Effector CD4-positive, alpha-beta T cell (primary cell): ENCODE data around the gene PFDN1.
"Not testable (repeated sequence)": the region's sequence is repeated elsewhere in the genome, so short reads cannot be mapped to it uniquely, and the experiment has no call there.

Experiments
- DNase-seq: peaks from one replicate; pipeline ENCODE4 v3.0.0-alpha.2; 2020

The PFDN1 gene

DNA sequence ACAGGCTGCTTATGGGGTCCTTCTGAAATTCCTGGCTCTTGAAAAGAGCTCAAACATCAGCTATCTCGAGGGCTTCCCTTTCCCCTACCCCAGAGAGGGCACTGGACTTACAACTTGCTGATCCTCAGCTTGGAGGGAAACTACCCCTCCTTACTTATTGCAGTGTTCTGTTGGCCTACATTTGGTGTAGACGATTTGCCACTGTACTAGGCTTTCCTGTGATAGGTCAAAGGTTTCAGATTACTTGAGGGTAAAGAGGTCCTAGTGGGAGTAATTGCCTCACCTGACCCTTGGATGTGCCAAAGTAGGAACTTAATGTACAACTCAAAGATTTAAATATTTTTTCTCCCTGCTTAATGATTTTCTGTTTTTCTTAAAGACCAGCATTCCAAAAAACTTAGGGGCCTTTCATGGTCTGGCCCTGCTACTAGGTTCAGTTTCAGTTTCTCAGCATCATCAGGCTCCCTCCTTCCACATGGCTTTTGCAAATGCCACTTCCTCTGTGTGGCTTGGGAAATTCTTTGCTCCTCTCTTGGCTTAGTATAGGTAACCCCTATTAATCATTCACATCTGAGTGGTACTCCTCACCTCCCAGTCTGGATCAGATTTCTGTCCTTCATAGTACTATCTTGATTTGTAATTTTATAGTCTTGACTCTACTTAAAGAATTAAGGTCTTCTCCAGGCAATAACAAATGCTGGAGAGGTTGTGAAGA is 95.5 kb downstream of the PFDN1 start:
- DNase-seq, result no peak

DNA sequence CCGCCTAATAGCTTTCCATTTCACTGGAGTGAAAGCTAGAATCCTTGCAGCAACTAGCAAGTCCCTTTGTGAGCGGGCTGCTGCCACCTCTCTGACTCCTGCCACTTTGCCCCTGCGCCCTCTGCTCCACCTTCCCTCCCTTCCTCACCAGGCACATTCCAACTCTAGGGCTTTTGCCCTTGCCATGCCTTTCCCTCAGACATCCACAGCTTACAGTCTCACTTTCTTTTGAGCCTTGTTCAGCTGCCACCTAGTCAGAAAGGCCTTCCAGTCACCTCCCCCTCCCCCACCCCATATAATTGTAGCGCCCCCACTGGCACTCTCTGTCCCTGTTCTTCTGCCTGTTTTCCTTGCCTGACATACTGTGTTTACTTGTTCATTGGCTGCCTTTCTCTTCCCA is 96.9 kb downstream of the PFDN1 start:
- DNase-seq, result no peak

DNA sequence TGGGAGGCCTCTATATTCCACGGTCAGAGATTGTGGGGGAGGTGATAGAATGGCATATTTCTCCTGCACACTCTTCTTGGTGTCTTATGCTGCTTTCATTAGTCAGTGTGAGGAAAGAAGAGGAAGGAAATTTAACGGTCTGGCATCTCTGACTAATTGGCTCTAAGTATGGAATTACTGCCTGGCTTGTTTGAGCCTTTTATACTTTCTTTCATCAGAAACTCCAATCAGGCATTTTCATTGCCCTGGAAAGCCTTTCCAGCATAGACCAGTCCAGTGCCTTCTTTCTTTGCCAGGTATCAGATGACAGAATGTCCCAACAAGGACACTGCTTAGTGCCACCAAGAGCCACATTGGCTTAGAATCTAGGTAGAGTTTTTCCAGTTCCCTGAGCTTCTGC is 97.7 kb downstream of the PFDN1 start:
- no peak for DNase-seq

DNA sequence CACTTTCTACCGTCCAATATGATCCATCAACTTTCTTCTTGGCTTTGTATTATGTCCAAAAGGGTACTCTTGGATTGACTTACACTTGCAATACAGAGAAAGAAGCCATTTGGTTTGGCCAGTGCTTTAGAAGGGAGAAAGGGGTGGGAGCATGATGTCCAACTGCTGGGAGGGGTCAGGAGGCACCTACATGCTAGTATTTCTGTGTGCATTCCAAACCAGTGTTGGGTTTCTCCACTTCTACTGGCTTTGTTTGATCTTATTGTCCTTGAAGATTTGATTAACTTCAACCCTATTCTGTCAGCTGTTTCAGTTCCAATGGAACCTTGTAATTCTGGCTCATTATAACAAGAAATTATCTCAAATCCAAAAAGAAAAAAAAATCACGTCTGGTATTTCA is 100.3 kb downstream of the PFDN1 start:
- DNase-seq, result no peak

DNA sequence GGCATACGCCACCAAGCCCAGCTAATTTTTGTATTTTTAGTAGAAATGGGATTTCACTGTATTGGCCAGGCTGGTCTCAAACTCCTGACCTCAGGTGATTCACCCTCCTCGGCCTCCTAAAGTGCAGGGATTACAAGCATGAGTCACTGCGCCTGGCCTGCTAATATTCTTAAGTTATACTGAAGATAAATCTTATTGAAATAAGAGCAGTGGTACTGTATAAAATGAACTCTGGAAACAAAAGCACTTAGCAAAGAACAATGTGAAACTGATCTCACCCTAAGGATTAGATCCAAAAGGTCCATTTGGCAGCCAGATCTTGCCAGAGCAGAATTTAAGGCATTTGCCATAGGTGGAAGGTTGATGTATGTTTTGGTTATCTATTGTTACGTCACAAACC is 100.8 kb downstream of the PFDN1 start:
- DNase-seq, result no peak

DNA sequence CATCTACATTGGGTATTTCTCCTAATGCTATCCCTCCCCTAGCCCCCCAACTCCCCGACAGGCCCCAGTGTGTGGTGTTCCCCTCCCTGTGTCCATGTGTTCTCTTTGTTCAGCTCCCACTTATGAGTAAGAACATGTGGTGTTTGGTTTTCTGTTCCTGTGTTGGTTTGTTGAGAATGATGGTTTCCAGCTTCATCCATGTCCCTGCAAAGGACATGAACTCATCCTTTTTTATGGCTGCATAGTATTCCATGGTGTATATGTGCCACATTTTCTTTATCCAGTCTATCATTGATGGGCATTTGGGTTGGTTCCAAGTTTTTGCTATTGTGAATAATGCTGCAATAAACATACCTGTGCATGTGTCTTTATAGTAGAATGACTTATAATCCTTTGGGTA is 104.0 kb downstream of the PFDN1 start:
- DNase-seq, result not testable (repeated sequence)

DNA sequence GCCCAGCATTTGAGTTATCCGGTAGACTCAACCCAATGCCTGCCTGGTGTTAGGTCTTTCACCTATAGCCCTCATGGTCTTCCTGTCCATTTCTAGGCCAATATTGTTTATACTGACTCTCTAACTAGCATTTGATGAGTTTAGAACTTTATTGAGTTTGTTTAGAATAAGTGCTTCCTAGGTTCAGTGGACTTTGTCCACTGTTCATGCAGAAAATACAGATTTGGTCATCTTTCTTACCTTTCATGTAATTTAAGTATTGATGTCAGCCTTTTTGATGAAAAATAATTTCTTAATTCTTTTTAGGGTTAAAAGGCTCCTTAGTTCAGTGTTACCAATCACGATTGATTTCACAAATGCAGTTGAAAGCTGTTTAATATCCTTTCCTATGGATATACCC is 105.9 kb downstream of the PFDN1 start:
- DNase-seq, result no peak

DNA sequence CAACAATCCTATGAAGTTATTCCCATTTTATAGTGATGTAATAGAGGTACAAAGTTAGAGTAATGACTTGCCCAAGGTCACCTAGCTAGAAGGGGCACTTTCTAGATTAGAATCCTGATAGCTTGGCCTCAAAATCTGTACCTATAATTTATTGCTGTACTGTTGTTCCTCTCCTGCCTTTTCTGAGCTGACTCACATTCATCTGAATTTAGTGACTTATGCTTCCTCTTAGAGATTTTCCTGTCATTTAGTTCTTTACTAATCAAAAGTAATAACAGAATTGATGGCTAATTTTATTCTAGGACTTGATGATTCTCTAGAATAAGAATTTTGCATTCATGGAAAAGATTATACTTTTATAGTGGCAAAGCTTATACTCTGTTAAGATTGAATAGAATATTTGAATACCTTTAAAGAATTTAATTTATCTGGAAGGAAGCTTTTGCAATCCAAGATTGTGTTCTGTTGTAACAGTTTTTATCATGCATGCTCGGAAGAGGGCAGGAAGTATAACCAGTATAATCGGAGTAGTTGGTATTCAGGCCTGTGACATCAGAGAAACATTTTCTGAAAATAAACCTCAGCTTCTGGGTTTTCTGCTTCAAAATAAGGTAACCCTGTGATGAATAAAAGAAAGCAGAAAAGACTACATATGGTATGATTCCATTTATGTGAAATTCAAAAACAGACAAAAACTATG is 106.6 kb downstream of the PFDN1 start:
- DNase-seq, result no peak
